ENCODE measurements around the gene MCF2L.
"Not testable (repeated sequence)": the region's sequence is repeated elsewhere in the genome, so short reads cannot be mapped to it uniquely, and the experiment has no call there.

MCF2L gene

GRCh38 chr13:113016526-113017295, 47.7 kb downstream of the MCF2L start:
- DNase-seq (ENCODE audit: low read depth in 3 of 3), result no peak

GRCh38 chr13:113017506-113018215, 48.6 kb downstream of the MCF2L start:
- no peak for DNase-seq (ENCODE audit: low read depth in 3 of 3)

- no peak for DNase-seq (ENCODE audit: low read depth in 3 of 3)
Observed at GRCh38 chr13:113018676-113019465, 49.9 kb downstream of the MCF2L start.

- DNase-seq (ENCODE audit: low read depth in 3 of 3), result no peak
Observed at GRCh38 chr13:113020323-113021080, 51.5 kb downstream of the MCF2L start.

- no peak for DNase-seq (ENCODE audit: low read depth in 3 of 3)
Observed at GRCh38 chr13:113021391-113021790, 52.4 kb downstream of the MCF2L start.

GRCh38 chr13:113021811-113022210, 52.8 kb downstream of the MCF2L start:
- DNase-seq (ENCODE audit: low read depth in 3 of 3), result no peak

GRCh38 chr13:113022391-113022744, 53.4 kb downstream of the MCF2L start:
- DNase-seq (ENCODE audit: low read depth in 3 of 3), result no peak

GRCh38 chr13:113022745-113023574, 53.9 kb downstream of the MCF2L start:
- DNase-seq (ENCODE audit: low read depth in 3 of 3), result no peak

- DNase-seq (ENCODE audit: low read depth in 3 of 3), result no peak
Observed at GRCh38 chr13:113023694-113024430, 54.8 kb downstream of the MCF2L start.

- DNase-seq (ENCODE audit: low read depth in 3 of 3), result no peak
Observed at GRCh38 chr13:113024466-113024865, 55.5 kb downstream of the MCF2L start.

- no peak for DNase-seq (ENCODE audit: low read depth in 3 of 3)
Observed at GRCh38 chr13:113026391-113026910, 57.4 kb downstream of the MCF2L start.

GRCh38 chr13:113027095-113027494, 58.1 kb downstream of the MCF2L start:
- no peak for DNase-seq (ENCODE audit: low read depth in 3 of 3)

GRCh38 chr13:113027566-113027965, 58.6 kb downstream of the MCF2L start:
- DNase-seq (ENCODE audit: low read depth in 3 of 3), result no peak

- DNase-seq (ENCODE audit: low read depth in 3 of 3), result no peak
Observed at GRCh38 chr13:113028336-113029060, 59.5 kb downstream of the MCF2L start.

GRCh38 chr13:113029061-113029445, 60.0 kb downstream of the MCF2L start:
- DNase-seq (ENCODE audit: low read depth in 3 of 3), result no peak

GRCh38 chr13:113029487-113030258, 60.7 kb downstream of the MCF2L start:
- peak in 2 of 3 donors; percentile 31 to 43 for DNase-seq (ENCODE audit: low read depth in 3 of 3)

- not testable (repeated sequence) for DNase-seq (ENCODE audit: low read depth in 3 of 3)
Observed at GRCh38 chr13:113030259-113030640, 61.2 kb downstream of the MCF2L start.

GRCh38 chr13:113031465-113031864, 62.5 kb downstream of the MCF2L start:
- no peak for DNase-seq (ENCODE audit: low read depth in 3 of 3)

GRCh38 chr13:113032291-113032690, 63.3 kb downstream of the MCF2L start:
- no peak for DNase-seq (ENCODE audit: low read depth in 3 of 3)
